HEK293 (cell line): ENCODE results near the gene PRG2.

Experiments used
- CTCF ChIA-PET: fragments of 350-600 bp; formaldehyde crosslinking; extraction: SDS; loops from one replicate; lab custom pipeline; 2021; ENCODE audit warnings: antibody characterized with exemption; lab: Yijun Ruan, JAX
- POLR2A ChIA-PET: fragments of 300-600 bp; formaldehyde crosslinking; extraction: SDS; loops from one replicate; lab custom pipeline; 2020; ENCODE audit warnings: antibody characterized with exemption, inconsistent platforms; lab: Yijun Ruan, JAX
- H3K27ac ChIP-seq: fragments of 200-500 bp; sonication (Bioruptor generic); 2 replicates; pipeline ENCODE4 v1.5.1; 2014; ENCODE audit warnings: low read depth, low read length, control low read depth, inconsistent platforms; ENCODE audit errors: extremely low read depth
- H3K36me3 ChIP-seq, 2 experiments: fragments of 200-500 bp in 1 of 2; sonication (Bioruptor generic) in 1 of 2; 1 replicate in 1 of 2; 2 replicates in 1 of 2; pipeline ENCODE4 v1.5.1; 2014 to 2017; ENCODE audit warnings: inconsistent platforms in 2 of 2, low read length in 2 of 2; ENCODE audit not compliant: control insufficient read depth in 2 of 2, insufficient read depth in 1 of 2
- H3K4me1 ChIP-seq: fragments of 200-500 bp; sonication (Bioruptor generic); 2 replicates; pipeline ENCODE4 v1.5.1; 2014; ENCODE audit warnings: mild to moderate bottlenecking, low read length, inconsistent platforms; ENCODE audit not compliant: control insufficient read depth, insufficient read depth
- H3K4me3 ChIP-seq: 2 replicates; pipeline ENCODE4 v1.5.1; 2011; ENCODE audit warnings: low read depth, mild to moderate bottlenecking, control low read depth, low read length, moderate library complexity
- H3K9me3 ChIP-seq: fragments of 200-500 bp; sonication (Bioruptor generic); 2 replicates; pipeline ENCODE4 v1.5.1; 2014; ENCODE audit warnings: low read depth, low read length, inconsistent platforms; ENCODE audit not compliant: control insufficient read depth, insufficient read depth
- HIC1 ChIP-seq: fragments of 450-650 bp; formaldehyde crosslinking; IDR thresholded peaks from 2 replicates; pipeline ENCODE4 v1.5.1; 2016; ENCODE audit warnings: missing biosample characterization, missing genetic modification characterization
- INSM2 ChIP-seq: fragments of 450-650 bp; formaldehyde crosslinking; IDR thresholded peaks from 2 replicates; pipeline ENCODE4 v1.5.1; 2016; ENCODE audit warnings: missing biosample characterization, missing genetic modification characterization
- PRDM2 ChIP-seq: fragments of 450-650 bp; formaldehyde crosslinking; IDR thresholded peaks from 2 replicates; pipeline ENCODE4 v1.5.1; 2016; ENCODE audit warnings: missing biosample characterization, missing genetic modification characterization, borderline replicate concordance
- PRDM6 ChIP-seq: fragments of 450-650 bp; formaldehyde crosslinking; IDR thresholded peaks from 2 replicates; pipeline ENCODE4 v1.5.1; 2017; ENCODE audit warnings: missing biosample characterization, missing genetic modification characterization
- SETDB1 ChIP-seq: IDR thresholded peaks from one replicate; pipeline ENCODE4 v1.6.1; 2017; ENCODE audit warnings: mild to moderate bottlenecking, low read length, moderate library complexity, mixed read lengths; ENCODE audit not compliant: insufficient read length
- SP3 ChIP-seq: fragments of 450-650 bp; formaldehyde crosslinking; IDR thresholded peaks from 2 replicates; pipeline ENCODE4 v1.5.1; 2016; ENCODE audit warnings: missing biosample characterization, missing genetic modification characterization
- ZBTB26 ChIP-seq: fragments of 450-650 bp; formaldehyde crosslinking; optimal IDR thresholded peaks from 2 replicates; pipeline ENCODE3; 2016; ENCODE audit warnings: missing biosample characterization, mild to moderate bottlenecking, missing genetic modification characterization
- ZNF155 ChIP-seq: fragments of 450-650 bp; formaldehyde crosslinking; IDR thresholded peaks from 2 replicates; pipeline ENCODE4 v1.5.1; 2016; ENCODE audit warnings: missing biosample characterization, missing genetic modification characterization
- ZNF2 ChIP-seq: fragments of 450-650 bp; formaldehyde crosslinking; IDR thresholded peaks from 2 replicates; pipeline ENCODE4 v1.5.1; 2016; ENCODE audit warnings: missing biosample characterization, missing genetic modification characterization
- ZNF202 ChIP-seq: fragments of 450-650 bp; formaldehyde crosslinking; IDR thresholded peaks from 2 replicates; pipeline ENCODE4 v1.5.1; 2016; ENCODE audit warnings: missing biosample characterization, missing genetic modification characterization, borderline replicate concordance
- ZNF23 ChIP-seq: fragments of 450-650 bp; formaldehyde crosslinking; IDR thresholded peaks from 2 replicates; pipeline ENCODE4 v1.5.1; 2016; ENCODE audit warnings: missing biosample characterization, missing genetic modification characterization, borderline replicate concordance
- ZNF239 ChIP-seq: fragments of 450-650 bp; formaldehyde crosslinking; IDR thresholded peaks from 2 replicates; pipeline ENCODE4 v1.5.1; 2016; ENCODE audit warnings: missing biosample characterization, missing genetic modification characterization
- ZNF24 ChIP-seq: fragments of 450-650 bp; formaldehyde crosslinking; IDR thresholded peaks from 2 replicates; pipeline ENCODE4 v1.5.1; 2016; ENCODE audit warnings: missing biosample characterization, missing genetic modification characterization
- ZNF404 ChIP-seq: fragments of 450-650 bp; formaldehyde crosslinking; IDR thresholded peaks from 2 replicates; pipeline ENCODE4 v1.5.1; 2017; ENCODE audit warnings: missing biosample characterization, missing genetic modification characterization
- ZNF416 ChIP-seq: fragments of 450-650 bp; formaldehyde crosslinking; IDR thresholded peaks from 2 replicates; pipeline ENCODE4 v1.5.1; 2016; ENCODE audit warnings: missing biosample characterization, missing genetic modification characterization
- ZNF426 ChIP-seq: fragments of 450-650 bp; formaldehyde crosslinking; IDR thresholded peaks from 2 replicates; pipeline ENCODE4 v1.5.1; 2017; ENCODE audit warnings: missing biosample characterization, missing genetic modification characterization, mild to moderate bottlenecking, inconsistent platforms, moderate library complexity
- ZNF473 ChIP-seq: fragments of 450-650 bp; formaldehyde crosslinking; IDR thresholded peaks from 2 replicates; pipeline ENCODE4 v1.5.1; 2017; ENCODE audit warnings: missing biosample characterization, missing genetic modification characterization
- ZSCAN16 ChIP-seq: fragments of 450-650 bp; formaldehyde crosslinking; IDR thresholded peaks from 2 replicates; pipeline ENCODE4 v1.5.1; 2016; ENCODE audit warnings: missing biosample characterization, missing genetic modification characterization

The PRG2 gene

GRCh38 chr11:57374966-57375365, 15.5 kb downstream of the PRG2 start (continued):
- no peak for TF ChIP-seq ZNF426 (tag by site-specific recombination)
- no peak for TF ChIP-seq ZSCAN16 (tag by site-specific recombination)
- TF ChIP-seq ZNF473, result no peak
- TF ChIP-seq ZNF202, result no peak
- TF ChIP-seq ZNF23 (tag by site-specific recombination), result no peak
- no peak for TF ChIP-seq SETDB1
- TF ChIP-seq ZNF404, result no peak
- TF ChIP-seq INSM2 (tag by site-specific recombination), result no peak
- no peak for TF ChIP-seq PRDM6 (tag by site-specific recombination)
- no peak for TF ChIP-seq SP3 (tag by site-specific recombination)
- TF ChIP-seq ZNF24 (tag by site-specific recombination), result no peak
- TF ChIP-seq HIC1 (tag by site-specific recombination), result no peak
- no peak for TF ChIP-seq ZNF239 (tag by site-specific recombination)

GRCh38 chr11:57373146-57373545, 17.3 kb downstream of the PRG2 start:
- no peaks in the 10 kb centered on the region for H3K4me1 ChIP-seq
- CTCF ChIA-PET, result interaction anchor here (0.5 to 2.2 kb wide), 4 partner anchors 13 to 161 kb away, joined by 3 to 5 read pairs (median 3); no protein-coding TSS in a partner anchor

More at GRCh38 chr11:57373146-57373545, 17.3 kb downstream of the PRG2 start:
- POLR2A ChIA-PET, result no interaction called here
- TF ChIP-seq ZNF2 (tag by site-specific recombination), result no peak
- no peak for TF ChIP-seq PRDM2 (tag by site-specific recombination)
- no peak for TF ChIP-seq ZNF155
- TF ChIP-seq ZNF416 (tag by site-specific recombination), result no peak
- no peak for TF ChIP-seq ZBTB26 (tag by site-specific recombination)
- Histone ChIP-seq H3K9me3 (no peaks in the 10 kb centered on the region), H3K27ac (no peak overlapping the region), H3K4me3 (no peak overlapping the region), H3K36me3 (no peaks in the 10 kb centered on the region)
